HG03521 (cell line): ENCODE measurements around the gene POLR2C.
"Not testable (repeated sequence)": the region's sequence is repeated elsewhere in the genome, so short reads cannot be mapped to it uniquely, and the experiment has no call there.

Experiments
- ATAC-seq: cut with Tn5 transposase; IDR thresholded peaks from one replicate; pipeline ENCODE4 v1.9.1; 2021; ENCODE audit warnings: mild to moderate bottlenecking, moderate library complexity; ENCODE audit not compliant: unreplicated experiment

The POLR2C gene

DNA sequence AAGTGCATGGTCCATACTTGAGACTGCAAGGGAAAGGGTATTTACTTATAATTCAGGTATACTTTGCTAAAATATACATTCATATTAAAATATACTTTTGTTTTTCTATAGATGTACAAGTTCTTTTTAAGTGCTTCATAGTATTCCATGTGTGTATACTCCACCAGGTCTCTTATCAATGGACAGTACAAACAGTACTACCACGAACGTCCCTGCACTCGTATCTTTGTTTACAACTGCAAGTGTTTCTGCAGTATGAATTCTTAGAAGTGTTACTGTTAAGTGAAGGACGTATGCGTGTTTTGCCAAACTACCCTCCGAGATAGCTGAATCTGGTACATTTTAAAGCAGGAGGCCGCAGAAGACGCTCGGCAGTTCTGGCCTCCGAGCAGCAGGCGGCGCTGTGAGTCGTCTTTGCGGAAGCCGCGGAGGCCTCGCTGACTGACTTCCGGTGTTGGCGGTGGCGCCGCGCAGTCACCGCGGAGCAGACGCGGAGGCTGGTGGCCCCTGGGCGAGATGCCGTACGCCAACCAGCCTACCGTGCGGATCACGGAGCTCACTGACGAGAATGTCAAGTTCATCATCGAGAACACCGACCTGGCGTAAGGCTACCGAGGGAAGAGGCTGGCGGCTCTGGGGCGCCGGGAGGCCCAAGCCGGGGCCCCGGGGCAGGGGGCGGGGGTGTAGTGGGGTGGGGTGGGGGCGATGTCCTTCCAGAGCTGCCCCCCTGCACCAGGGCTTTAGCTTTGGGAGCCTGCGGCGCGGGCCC lies at the start of gene POLR2C:
Gene POLR2C, plus strand, starts transcription at position 471 of the 769 bp plus-strand sequence. Its CDS starts 46 bp downstream, at position 517.
- peak; percentile 89 for ATAC-seq

- ATAC-seq = peak; percentile 67
These were observed 49.2 kb upstream of the POLR2C start for GRCh38 chr16:57413301-57413730.

DNA sequence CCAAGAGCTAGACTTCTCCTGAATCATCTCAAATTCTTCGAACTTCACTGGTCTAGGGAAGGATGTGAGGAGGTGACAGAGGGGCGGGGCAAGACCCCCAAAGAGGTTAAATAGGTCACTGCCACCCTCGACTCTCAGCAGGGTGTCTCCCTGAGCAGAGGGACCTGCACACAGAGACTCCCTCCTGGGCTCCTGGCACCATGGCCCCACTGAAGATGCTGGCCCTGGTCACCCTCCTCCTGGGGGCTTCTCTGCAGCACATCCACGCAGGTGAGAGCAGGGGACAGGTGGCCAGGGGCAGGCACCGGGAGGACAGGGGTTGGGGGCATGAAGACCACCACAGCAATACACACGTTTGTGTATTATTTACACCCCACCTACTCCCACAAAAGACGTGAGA lies 48.7 kb upstream of the POLR2C start:
- ATAC-seq = no peak

DNA sequence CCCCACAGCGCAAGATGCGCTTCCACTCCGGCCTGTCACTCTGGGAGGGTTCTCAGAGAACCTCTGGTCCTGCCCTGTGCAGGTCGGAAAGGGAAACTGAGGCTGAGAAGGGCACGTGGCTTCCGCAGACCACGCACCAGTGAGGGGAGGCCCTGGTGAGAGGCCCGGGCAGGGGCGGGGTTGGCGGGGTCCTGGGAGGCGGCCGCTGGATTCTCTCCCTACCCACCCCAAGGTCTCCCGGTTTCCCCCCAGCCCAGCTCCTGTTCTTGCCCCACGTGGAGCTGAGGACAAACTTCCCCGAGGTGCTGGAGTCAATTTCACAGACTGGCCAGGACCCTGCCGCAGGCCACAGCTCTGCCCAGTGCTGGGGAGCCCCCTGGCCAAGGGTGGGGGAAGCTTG lies 46.4 kb upstream of the POLR2C start:
- no peak for ATAC-seq

DNA sequence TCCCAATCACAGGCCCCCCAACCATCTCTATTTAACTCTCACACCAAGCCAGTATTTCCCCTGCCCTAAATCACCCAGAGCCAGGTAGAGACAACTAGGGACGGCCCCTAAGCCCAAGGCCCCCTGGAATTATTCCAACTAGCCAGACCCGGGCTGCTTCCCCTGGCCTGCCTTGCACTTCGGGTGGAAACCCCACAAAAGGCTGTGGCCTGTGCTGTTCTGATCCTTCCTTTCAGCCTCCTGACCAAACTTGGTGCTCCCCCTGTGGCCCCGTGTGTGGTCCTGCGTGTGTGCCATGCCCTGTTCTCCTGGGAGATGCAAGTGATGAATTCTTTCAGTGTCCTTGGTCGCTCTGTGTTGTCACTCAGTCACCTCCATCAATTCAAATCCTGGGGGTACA lies 43.0 kb upstream of the POLR2C start:
- no peak for ATAC-seq

DNA sequence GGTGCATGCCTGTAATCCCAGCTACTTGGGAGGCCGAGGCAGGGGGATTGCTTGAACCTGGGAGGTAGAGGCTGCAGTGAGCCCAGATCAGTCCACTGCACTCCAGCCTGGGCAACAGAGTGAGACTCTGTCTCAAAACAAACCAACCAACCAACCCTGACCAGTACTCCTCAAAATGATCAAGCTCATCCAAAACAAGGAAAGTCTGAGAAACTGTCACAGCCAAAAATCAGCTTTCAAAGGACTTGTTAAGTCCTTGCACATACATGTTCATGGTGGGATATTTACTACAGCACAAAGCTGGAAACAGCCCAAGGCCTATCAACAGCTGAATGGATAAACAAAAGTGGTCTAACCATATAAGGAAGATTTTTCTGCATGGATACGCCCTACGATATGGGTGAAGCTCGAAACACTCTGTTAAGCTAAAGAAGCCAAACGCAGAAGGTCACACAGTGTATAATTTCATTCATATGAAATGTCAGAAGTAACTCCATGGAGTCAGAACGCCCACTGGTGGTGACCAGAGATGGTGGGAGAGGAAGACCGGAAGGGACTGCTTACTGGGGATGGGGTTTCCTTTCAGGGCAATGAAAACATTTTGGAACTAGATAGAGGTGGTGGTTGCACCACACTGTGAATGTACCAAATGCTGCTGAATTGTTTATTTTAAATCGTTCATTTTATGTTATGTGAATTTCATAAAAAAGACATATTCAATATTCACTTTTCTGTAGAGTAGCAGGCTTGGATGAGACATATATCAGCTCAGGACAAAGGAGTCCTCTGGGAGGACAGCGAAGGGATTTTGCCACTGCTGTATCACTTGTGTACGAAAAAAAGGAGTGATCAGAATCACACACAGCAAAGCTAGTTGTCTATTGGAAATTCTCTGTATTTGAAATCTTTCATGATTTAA lies 40.2 kb upstream of the POLR2C start:
- no peak for ATAC-seq

- ATAC-seq = no peak
These were observed 39.3 kb upstream of the POLR2C start for GRCh38 chr16:57423152-57423551.

- no peak for ATAC-seq
These were observed 37.9 kb upstream of the POLR2C start for GRCh38 chr16:57424583-57424982.

GRCh38 chr16:57426356-57426755 lies 36.1 kb upstream of the POLR2C start:
- no peak for ATAC-seq

GRCh38 chr16:57427307-57427706 lies 35.2 kb upstream of the POLR2C start:
- ATAC-seq = no peak

DNA sequence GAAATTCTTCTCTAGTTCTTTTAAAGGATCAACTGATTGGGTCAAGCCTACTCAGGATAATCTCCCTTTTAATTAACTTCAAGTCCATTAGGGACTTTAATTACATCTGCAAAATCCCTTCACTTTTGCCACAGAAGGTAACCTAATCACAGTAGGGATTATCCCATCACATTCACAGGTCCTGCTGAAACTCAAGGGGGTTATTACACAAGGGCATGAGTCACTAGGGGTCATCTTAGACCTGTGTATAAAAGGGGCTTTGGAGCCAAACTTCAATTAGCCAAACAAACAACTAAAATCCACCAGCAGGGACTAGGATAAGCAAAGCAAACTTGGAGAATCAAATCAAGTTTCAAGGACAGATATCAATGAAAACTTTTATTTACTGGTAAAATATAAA lies 34.7 kb upstream of the POLR2C start:
- no peak for ATAC-seq

DNA sequence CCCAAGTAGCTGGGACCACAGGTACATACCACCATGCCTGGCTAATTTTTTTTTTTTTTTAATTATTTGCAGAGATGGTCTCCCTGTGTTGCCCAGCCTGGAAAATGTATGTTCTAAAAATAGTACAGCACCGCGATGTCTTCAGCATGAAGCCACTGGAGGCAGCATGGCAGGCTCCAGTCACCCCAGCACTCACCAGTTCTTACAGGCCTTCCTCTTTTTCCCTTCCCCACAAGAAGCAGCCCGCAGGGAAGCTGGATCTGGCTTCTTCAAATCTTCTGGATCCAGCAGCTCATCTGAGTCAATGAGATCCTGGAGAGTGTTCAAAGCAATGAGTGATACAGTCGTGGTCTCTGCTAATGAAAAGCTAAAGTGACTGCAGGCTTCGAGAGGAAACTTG lies 31.5 kb upstream of the POLR2C start:
- no peak for ATAC-seq

GRCh38 chr16:57432505-57432904 lies 30.0 kb upstream of the POLR2C start:
- ATAC-seq = no peak

- no peak for ATAC-seq
These were observed 29.5 kb upstream of the POLR2C start for GRCh38 chr16:57432989-57433388.

DNA sequence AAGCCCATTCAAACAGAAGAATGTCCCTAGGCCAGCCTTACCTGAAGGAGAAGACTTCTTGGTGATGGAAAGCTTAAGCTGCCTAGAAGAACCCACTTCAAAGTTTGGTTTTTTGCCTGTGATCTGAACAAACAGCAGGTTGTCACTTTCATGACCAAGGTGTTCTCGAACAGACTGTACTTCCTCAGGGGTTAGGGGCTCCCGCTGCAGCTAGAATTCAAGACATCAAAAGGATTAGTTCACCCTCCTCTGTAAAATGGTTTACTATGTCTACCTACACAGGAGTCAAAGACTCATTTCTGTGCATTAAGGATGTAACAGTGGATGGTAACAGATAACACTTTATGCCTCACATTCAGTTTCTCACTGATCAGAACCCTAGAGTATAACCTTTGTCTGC lies 28.5 kb upstream of the POLR2C start:
- no peak for ATAC-seq

GRCh38 chr16:57435838-57436237 lies 26.6 kb upstream of the POLR2C start:
- no peak for ATAC-seq

DNA sequence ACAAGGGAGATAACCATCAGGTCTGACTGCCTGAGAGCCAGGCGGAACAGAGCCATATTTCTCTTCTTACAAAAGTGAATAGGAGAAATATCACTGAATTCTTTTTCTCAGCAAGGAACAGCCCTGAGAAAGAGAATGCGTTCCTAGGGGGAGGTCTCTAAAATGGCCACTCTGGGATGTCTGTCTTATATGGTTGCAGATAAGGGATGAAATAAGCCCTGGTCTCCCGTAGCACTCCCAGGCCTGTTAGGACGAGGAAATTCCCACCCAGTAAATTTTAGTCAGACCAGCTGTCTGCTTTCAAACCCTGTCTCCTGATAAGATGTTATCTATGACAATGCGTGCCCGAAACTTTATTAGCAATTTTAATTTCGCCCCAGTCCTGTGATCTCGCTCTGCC lies 22.5 kb upstream of the POLR2C start:
- not testable (repeated sequence) for ATAC-seq

- ATAC-seq = not testable (repeated sequence)
These were observed 21.9 kb upstream of the POLR2C start for GRCh38 chr16:57440551-57440950.

GRCh38 chr16:57444711-57445110 lies 17.8 kb upstream of the POLR2C start:
- ATAC-seq = no peak

GRCh38 chr16:57445510-57445909 lies 17.0 kb upstream of the POLR2C start:
- no peak for ATAC-seq

GRCh38 chr16:57446531-57447185 lies 15.8 kb upstream of the POLR2C start:
- ATAC-seq = peak; percentile 22
